MM.1S (cell line): Measurements from ENCODE around the gene CASP5.

Source experiments
- DNase-seq: peaks from one replicate; pipeline ENCODE4 v3.0.0-alpha.2; 2015
- H2AFZ ChIP-seq: fragments of 300-600 bp; sonication (generic); 2 replicates; pipeline ENCODE4 v1.6.0; 2016; ENCODE audit warnings: antibody characterized with exemption, low read length
- H3F3A ChIP-seq: fragments of 300-600 bp; sonication (generic); 2 replicates; pipeline ENCODE4 v1.6.1; 2016; ENCODE audit warnings: mild to moderate bottlenecking, antibody characterized with exemption, low read length, moderate library complexity, mixed read lengths; ENCODE audit not compliant: insufficient read depth
- H3K27ac ChIP-seq: fragments of 300-600 bp; sonication (generic); 2 replicates; pipeline ENCODE4 v1.5.1; 2016; ENCODE audit warnings: mild to moderate bottlenecking, low read length
- H3K27me3 ChIP-seq: fragments of 300-600 bp; sonication (generic); replicated peaks from 2 replicates; pipeline ENCODE4 v1.6.0; 2016; ENCODE audit warnings: low read length; ENCODE audit not compliant: insufficient read depth
- H3K36me3 ChIP-seq: fragments of 300-600 bp; sonication (generic); replicated peaks from 2 replicates; pipeline ENCODE4 v1.6.1; 2016; ENCODE audit warnings: mild to moderate bottlenecking, low read length, mixed read lengths; ENCODE audit not compliant: insufficient read depth
- H3K4me1 ChIP-seq: fragments of 300-600 bp; sonication (generic); 2 replicates; pipeline ENCODE4 v1.6.1; 2016; ENCODE audit warnings: low read length, mixed read lengths
- H3K4me2 ChIP-seq: fragments of 300-600 bp; sonication (generic); 2 replicates; pipeline ENCODE4 v1.6.0; 2016; ENCODE audit warnings: low read depth, low read length
- H3K4me3 ChIP-seq: fragments of 300-600 bp; sonication (generic); 2 replicates; pipeline ENCODE4 v1.5.1; 2016; ENCODE audit warnings: low read length, mixed read lengths
- H3K79me2 ChIP-seq: fragments of 300-600 bp; sonication (generic); 2 replicates; pipeline ENCODE4 v1.6.1; 2016; ENCODE audit warnings: mixed run types, low read length, mixed read lengths
- H3K9ac ChIP-seq: fragments of 300-600 bp; sonication (generic); 2 replicates; pipeline ENCODE4 v1.6.1; 2016; ENCODE audit warnings: low read length, mixed read lengths
- H3K9me2 ChIP-seq: fragments of 300-600 bp; sonication (generic); replicated peaks from 2 replicates; pipeline ENCODE4 v1.6.1; 2016; ENCODE audit warnings: mild to moderate bottlenecking, low read length, mixed read lengths; ENCODE audit not compliant: insufficient read depth
- H3K9me3 ChIP-seq: fragments of 300-600 bp; sonication (generic); replicated peaks from 2 replicates; pipeline ENCODE4 v1.6.1; 2016; ENCODE audit warnings: mild to moderate bottlenecking, low read length, mixed read lengths; ENCODE audit not compliant: insufficient read depth
- H4K20me1 ChIP-seq: fragments of 300-600 bp; sonication (generic); 2 replicates; pipeline ENCODE4 v1.6.1; 2016; ENCODE audit warnings: mild to moderate bottlenecking, low read length, moderate library complexity, mixed read lengths; ENCODE audit not compliant: insufficient read depth
- EZH2 ChIP-seq: fragments of 300-600 bp; sonication (generic); optimal IDR thresholded peaks from 2 replicates; pipeline ENCODE3; 2017; ENCODE audit warnings: low read depth, mild to moderate bottlenecking, antibody characterized with exemption, low read length, mixed read lengths
- EZH2phosphoT487 ChIP-seq: fragments of 300-600 bp; sonication (generic); IDR thresholded peaks from 2 replicates; pipeline ENCODE4 v1.6.1; 2018; ENCODE audit warnings: antibody characterized with exemption, low read length
- TF ChIP-seq, protein P1 (sequence below): fragments of 300-600 bp; sonication (generic); IDR thresholded peaks from 2 replicates; pipeline ENCODE4 v1.5.1; 2016; ENCODE audit warnings: antibody characterized with exemption, low read length, mixed read lengths

The CASP5 gene

DNA sequence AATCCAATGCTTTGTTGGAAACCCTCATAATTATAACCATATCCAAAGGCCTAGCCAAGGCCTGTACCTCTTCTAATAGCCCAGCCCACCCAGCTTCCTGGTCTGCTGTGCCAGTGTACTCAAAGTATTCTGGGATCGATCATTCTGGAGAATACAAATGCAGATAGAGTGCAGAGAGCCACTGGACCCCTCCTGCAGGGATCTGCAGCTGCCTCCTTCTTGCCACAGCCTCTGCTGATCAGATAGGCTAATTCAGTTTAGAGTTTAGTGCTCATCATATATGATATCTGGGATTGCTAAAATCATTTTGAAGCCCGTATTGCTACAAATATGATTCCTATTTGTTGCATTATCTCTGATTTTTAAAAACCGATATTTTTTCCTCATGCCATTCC is 17.5 kb downstream of the CASP5 start:
- TF ChIP-seq EZH2phosphoT487, result no peak
- TF ChIP-seq, protein P1, sequence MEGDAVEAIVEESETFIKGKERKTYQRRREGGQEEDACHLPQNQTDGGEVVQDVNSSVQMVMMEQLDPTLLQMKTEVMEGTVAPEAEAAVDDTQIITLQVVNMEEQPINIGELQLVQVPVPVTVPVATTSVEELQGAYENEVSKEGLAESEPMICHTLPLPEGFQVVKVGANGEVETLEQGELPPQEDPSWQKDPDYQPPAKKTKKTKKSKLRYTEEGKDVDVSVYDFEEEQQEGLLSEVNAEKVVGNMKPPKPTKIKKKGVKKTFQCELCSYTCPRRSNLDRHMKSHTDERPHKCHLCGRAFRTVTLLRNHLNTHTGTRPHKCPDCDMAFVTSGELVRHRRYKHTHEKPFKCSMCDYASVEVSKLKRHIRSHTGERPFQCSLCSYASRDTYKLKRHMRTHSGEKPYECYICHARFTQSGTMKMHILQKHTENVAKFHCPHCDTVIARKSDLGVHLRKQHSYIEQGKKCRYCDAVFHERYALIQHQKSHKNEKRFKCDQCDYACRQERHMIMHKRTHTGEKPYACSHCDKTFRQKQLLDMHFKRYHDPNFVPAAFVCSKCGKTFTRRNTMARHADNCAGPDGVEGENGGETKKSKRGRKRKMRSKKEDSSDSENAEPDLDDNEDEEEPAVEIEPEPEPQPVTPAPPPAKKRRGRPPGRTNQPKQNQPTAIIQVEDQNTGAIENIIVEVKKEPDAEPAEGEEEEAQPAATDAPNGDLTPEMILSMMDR, result no peak
- no peak for TF ChIP-seq EZH2
- no peaks in the 10 kb centered on the region for H3K9me3 ChIP-seq
- H3K4me3 ChIP-seq, result no peak overlapping the region
- DNase-seq, result no peak
- H3K79me2 ChIP-seq, result no peaks in the 10 kb centered on the region
- H4K20me1 ChIP-seq, result no peaks in the 10 kb centered on the region
- no peaks in the 10 kb centered on the region for H3F3A ChIP-seq
- H3K4me1 ChIP-seq, result peaks cover 6% of the 10 kb centered on the region; the same call in 1 of the 2 replicates
- H3K9ac ChIP-seq, result no peak overlapping the region
- no peaks in the 10 kb centered on the region for H3K27me3 ChIP-seq
- H3K4me2 ChIP-seq, result no peak overlapping the region
- no peaks in the 10 kb centered on the region for H3K9me2 ChIP-seq
- H3K36me3 ChIP-seq, result no peaks in the 10 kb centered on the region
- H2AFZ ChIP-seq, result no peak overlapping the region
- no peak overlapping the region for H3K27ac ChIP-seq

DNA sequence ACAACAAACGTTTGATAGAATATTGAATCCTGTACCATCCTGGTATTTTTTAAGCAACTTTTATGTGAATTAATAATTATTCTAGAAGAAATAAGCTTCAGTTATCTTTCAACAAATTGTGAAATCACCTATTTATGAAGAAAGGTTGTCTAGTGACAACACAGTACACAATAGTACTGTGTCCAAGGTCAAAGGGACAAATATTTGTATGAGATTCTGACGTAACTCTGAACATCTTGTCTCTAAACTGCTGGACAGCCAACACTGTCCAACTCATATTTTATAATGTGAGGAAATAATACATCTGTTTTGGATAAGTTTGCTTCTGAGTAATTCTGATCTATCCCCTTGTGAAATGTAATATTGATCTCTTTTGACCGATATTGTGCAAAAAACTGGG is 18.9 kb downstream of the CASP5 start:
- no peak overlapping the region for H3K9ac ChIP-seq
- H3K36me3 ChIP-seq, result no peaks in the 10 kb centered on the region
- peaks cover 8% of the 10 kb centered on the region; the same call in 1 of the 2 replicates for H3K4me1 ChIP-seq
- no peaks in the 10 kb centered on the region for H3K9me3 ChIP-seq
- H3K27me3 ChIP-seq, result no peaks in the 10 kb centered on the region
- H3K27ac ChIP-seq, result no peak overlapping the region
- no peak for DNase-seq
- TF ChIP-seq EZH2 (no peak), EZH2phosphoT487 (no peak)
- TF ChIP-seq, protein P1, result no peak
- H3F3A ChIP-seq, result no peaks in the 10 kb centered on the region
- H3K9me2 ChIP-seq, result no peaks in the 10 kb centered on the region
- no peak overlapping the region for H3K4me3 ChIP-seq
- no peaks in the 10 kb centered on the region for H3K79me2 ChIP-seq
- H3K4me2 ChIP-seq, result no peak overlapping the region
- no peaks in the 10 kb centered on the region for H4K20me1 ChIP-seq
- H2AFZ ChIP-seq, result no peak overlapping the region

DNA sequence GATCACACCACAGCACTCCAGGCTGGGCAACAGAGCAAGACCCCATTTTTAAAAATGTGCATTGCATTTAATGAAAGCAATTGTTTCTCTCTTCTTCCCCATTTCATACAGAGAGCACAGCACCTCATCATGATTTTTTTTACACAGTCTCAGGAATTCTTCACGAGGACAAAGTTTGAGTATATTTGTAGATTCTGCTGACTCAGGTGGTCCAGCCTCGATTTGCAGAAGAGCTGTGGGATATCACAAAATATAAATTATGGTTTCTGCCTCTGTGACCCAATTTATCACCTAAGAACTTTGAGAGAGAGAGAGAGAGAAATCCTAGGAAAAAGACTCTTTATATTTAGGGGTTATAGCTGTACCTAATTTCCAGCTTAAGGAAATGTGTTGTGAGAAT is 19.8 kb downstream of the CASP5 start:
- Histone ChIP-seq H3K4me2 (no peak overlapping the region), H3K27me3 (no peaks in the 10 kb centered on the region), H3F3A (no peaks in the 10 kb centered on the region), H3K79me2 (no peaks in the 10 kb centered on the region), H4K20me1 (no peaks in the 10 kb centered on the region), H3K9me2 (no peaks in the 10 kb centered on the region), H3K27ac (no peak overlapping the region), H3K4me1 (peaks cover 8% of the 10 kb centered on the region; the same call in 1 of the 2 replicates), H3K9me3 (no peaks in the 10 kb centered on the region), H3K9ac (no peak overlapping the region), H2AFZ (no peak overlapping the region), H3K4me3 (no peak overlapping the region), H3K36me3 (no peaks in the 10 kb centered on the region)
- TF ChIP-seq EZH2phosphoT487 (no peak), EZH2 (no peak)
- TF ChIP-seq, protein P1, result no peak
- no peak for DNase-seq
